AG09309 (cell line): ENCODE results near the gene VAC14.

Experiments
- DNase-seq: peaks from one replicate; pipeline ENCODE4 v3.0.0-alpha.2; 2010; ENCODE audit warnings: low read depth
- H3K4me3 ChIP-seq: 2 replicates; pipeline ENCODE4 v1.5.1; 2011; ENCODE audit warnings: mild to moderate bottlenecking, low read depth, low read length, moderate library complexity; ENCODE audit not compliant: control insufficient read depth
- TF ChIP-seq, protein P1 (sequence below): IDR thresholded peaks from 2 replicates; pipeline ENCODE4 v1.5.1; 2011; ENCODE audit warnings: mild to moderate bottlenecking, low read depth, low read length, inconsistent platforms; ENCODE audit not compliant: insufficient read depth, control insufficient read depth; ENCODE audit errors: missing control alignments

Gene VAC14

DNA sequence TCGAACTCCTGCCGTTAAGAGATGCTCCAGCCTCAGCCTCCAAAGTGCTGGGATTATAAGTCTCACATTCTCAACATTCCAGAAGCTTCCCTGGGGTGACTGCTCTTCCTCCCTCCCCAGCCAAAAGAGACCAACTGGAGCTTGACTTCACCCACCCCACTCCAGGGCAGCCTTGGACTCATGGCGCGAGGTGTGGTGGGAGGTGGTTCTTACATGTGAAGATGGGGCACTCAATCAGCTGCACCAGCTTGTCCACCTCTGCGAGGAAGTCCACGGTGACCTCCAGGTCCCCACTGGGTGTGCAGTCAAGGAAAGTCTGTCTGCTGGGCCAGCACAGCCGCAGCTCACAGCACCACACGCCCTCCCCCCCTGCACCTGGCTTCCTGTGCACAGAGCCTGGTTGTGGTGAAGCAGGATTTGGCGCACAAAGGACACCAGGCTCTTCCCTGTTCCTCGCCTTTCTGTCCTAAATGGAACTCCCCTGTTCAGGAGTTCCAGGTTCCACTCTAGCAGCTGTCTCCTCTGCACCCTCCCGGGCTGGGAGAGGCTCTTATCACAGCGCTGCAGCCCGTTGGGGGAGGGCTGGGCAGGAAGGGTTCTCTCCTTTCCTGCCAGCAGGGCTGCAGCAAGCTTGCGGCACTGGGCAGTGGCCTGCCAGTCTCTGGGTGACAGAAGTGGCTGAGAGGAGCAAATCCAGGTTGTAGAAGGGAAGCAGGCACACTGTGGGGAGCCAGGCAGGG lies 105.5 kb downstream of the VAC14 start:
- TF ChIP-seq, protein P1, sequence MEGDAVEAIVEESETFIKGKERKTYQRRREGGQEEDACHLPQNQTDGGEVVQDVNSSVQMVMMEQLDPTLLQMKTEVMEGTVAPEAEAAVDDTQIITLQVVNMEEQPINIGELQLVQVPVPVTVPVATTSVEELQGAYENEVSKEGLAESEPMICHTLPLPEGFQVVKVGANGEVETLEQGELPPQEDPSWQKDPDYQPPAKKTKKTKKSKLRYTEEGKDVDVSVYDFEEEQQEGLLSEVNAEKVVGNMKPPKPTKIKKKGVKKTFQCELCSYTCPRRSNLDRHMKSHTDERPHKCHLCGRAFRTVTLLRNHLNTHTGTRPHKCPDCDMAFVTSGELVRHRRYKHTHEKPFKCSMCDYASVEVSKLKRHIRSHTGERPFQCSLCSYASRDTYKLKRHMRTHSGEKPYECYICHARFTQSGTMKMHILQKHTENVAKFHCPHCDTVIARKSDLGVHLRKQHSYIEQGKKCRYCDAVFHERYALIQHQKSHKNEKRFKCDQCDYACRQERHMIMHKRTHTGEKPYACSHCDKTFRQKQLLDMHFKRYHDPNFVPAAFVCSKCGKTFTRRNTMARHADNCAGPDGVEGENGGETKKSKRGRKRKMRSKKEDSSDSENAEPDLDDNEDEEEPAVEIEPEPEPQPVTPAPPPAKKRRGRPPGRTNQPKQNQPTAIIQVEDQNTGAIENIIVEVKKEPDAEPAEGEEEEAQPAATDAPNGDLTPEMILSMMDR, result no peak
- no peak overlapping the region for H3K4me3 ChIP-seq
- no peak for DNase-seq

DNA sequence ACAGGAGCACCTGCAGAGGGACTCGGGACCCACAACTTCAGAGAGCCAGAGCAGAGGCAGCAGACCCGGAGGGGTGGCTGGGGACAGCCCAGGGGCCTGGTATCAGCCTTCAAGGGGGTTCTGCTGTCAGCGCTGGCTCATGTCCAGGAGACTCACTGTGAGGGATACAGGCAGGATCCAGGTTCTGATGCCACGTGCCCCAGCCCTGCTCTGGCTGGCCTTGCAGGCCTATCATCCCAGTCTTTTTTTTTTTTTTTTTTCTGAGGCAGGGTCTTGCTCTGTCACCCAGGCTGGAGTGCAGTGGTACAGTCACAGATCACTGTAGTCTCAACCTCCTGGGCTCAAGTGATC lies 106.1 kb downstream of the VAC14 start:
- TF ChIP-seq, protein P1, result no peak
- DNase-seq, result no peak

DNA sequence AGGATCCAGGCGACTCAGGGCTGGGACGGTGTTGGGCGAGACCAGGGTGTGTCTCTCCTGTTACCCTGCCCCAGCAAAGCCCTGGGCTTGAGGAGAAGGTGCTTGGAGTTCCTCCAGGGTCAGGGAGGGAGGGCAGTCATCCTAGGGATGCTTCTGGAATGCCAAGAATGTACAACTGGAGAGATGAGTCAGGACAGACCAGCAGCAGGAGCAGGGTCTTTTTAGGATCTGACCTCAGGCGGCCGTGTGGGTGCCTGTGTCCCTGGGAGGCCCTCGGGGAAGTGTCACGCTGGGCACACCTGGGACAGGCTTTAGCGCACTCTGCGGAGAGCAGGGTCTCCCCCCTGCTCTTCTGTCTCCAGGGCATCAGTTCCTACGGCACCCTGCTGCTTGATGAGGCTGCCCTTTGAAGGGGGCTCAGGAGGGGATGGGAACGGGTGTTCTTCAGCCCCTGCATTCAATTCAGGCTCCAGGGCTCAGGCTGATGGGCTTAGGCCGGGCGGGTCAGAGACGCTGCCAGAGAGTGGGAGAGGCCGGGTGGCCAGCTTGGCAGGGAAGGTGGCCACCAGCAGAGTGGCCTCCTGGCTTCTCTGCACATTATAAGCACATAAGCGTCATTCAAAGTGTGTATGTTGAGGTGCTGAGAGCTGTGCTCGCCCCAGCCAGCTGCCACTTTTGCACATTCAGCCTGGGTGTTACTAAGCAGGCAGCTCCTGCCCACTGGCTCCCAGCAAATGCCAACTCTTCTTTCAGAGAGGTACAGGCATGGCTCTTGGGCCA lies 106.7 kb downstream of the VAC14 start:
- TF ChIP-seq, protein P1, result no peak
- H3K4me3 ChIP-seq, result no peak overlapping the region
- no peak for DNase-seq

More for the DNA sequence above, 106.1 kb downstream of the VAC14 start:
- no peak overlapping the region for H3K4me3 ChIP-seq

DNA sequence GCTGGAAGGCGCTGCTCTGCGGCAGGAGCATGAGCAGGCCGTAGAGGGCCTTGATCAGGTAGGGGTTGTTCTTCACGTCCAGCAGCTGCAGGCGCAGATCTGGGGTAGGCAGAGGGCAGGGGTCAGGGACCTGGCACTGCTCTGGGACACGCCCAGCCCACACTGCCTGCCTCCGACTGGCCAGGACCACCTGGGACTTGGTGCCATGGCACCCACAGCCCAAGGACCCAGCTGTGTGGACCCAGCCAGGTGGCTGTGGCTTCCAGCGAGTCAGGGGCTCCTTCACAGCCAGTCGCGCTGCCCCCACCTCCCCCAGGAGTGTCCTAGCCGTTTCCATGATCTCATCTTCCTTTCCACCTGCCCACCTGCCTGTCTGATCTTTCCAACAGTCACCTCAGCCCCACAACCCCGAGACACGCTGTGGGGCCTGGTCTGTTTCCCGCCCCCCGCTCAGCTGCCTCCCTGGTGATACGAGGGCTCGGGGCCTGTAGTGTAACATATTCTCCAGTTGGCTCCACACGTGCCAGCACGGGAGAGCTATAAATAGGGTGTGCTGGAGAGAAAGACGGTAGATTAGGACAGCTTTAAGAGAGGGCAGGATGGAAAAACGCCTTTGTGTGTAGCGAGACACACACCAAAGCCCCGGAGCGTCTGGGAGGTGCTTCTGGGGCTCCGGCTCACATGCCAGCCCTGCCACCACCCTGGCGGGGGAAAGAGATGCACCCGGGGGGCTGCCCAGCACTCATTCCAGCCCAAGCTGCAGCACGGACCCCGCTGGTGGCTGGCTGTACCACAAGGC lies 107.9 kb downstream of the VAC14 start:
- DNase-seq, result no peak
- TF ChIP-seq, protein P1, result no peak
- no peak overlapping the region for H3K4me3 ChIP-seq

DNA sequence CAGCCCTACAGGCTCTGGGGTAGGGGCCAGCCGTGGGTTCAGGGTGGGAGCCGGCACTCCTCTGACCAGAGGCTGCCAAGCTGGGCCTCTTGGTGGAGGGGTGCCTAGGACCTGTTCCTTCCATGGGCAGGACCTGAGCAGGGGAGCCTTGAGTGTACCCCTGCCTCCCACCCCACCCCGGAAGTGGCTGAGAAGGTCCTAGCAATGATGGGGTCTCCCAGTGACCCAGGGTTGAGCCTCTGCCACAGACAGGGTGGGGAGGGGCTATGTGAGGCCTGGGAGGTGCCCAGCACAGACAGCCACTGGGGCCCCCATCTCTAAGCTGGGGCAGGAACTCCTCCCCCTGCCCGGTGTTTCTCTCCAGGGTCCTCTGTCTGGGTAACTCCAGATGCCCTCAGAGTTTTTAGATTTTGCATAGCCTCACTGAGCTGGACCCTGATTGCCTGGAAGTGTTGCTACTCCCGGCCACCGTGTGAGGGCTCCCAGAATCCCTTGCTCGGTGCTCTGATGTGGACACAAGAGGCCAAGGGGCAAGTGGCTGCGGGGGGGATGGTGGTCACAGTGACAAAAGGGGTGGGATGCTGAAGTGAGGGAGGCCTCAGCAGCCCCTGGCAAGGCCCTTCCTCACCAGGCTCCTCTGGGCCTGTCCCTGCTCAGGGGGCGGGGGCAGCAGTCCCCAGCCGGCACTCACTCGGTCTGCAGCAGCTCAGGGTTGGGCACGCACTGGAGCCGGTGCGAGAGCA lies 108.7 kb downstream of the VAC14 start:
- H3K4me3 ChIP-seq, result no peak overlapping the region
- DNase-seq, result no peak
- TF ChIP-seq, protein P1, result no peak
